GM18873 (cell line): ENCODE measurements around the gene TAS1R2.

Experiments used
- ATAC-seq: cut with Tn5 transposase; IDR thresholded peaks from one replicate; pipeline ENCODE4 v1.9.1; 2021; ENCODE audit warnings: mild to moderate bottlenecking, moderate library complexity, moderate number of reproducible peaks; ENCODE audit not compliant: unreplicated experiment, low FRiP score

Gene TAS1R2

GRCh38 chr1:18805150-18805879 is 54.1 kb downstream of the TAS1R2 start:
- ATAC-seq, result no peak

GRCh38 chr1:18803851-18804250 is 55.6 kb downstream of the TAS1R2 start:
- no peak for ATAC-seq

GRCh38 chr1:18803151-18803791 is 56.2 kb downstream of the TAS1R2 start:
- ATAC-seq, result no peak

- no peak for ATAC-seq
These were observed 57.2 kb downstream of the TAS1R2 start for GRCh38 chr1:18802231-18802630.

GRCh38 chr1:18800258-18800657 is 59.2 kb downstream of the TAS1R2 start:
- no peak for ATAC-seq

GRCh38 chr1:18799454-18799853 is 60.0 kb downstream of the TAS1R2 start:
- ATAC-seq, result no peak

GRCh38 chr1:18798946-18799345 is 60.5 kb downstream of the TAS1R2 start:
- ATAC-seq, result no peak

- ATAC-seq, result no peak
These were observed 60.9 kb downstream of the TAS1R2 start for GRCh38 chr1:18798533-18798932.

- ATAC-seq, result no peak
These were observed 62.5 kb downstream of the TAS1R2 start for GRCh38 chr1:18796950-18797349.

- ATAC-seq, result no peak
These were observed 64.3 kb downstream of the TAS1R2 start for GRCh38 chr1:18795002-18795689.

- ATAC-seq, result no peak
These were observed 64.9 kb downstream of the TAS1R2 start for GRCh38 chr1:18794561-18794960.

GRCh38 chr1:18794051-18794450 is 65.4 kb downstream of the TAS1R2 start:
- ATAC-seq, result no peak

- ATAC-seq, result no peak
These were observed 66.3 kb downstream of the TAS1R2 start for GRCh38 chr1:18793164-18793563.

GRCh38 chr1:18792747-18793146 is 66.7 kb downstream of the TAS1R2 start:
- no peak for ATAC-seq
